Loucy (cell line): ENCODE results near the gene BRWD1.

Experiments used
- H2AFZ ChIP-seq: fragments of 200-600 bp; sonication (generic); 2 replicates; pipeline ENCODE4 v1.6.0; 2016; ENCODE audit warnings: antibody characterized with exemption, mild to moderate bottlenecking, low read length, moderate library complexity
- H3F3A ChIP-seq: fragments of 200-600 bp; 2 replicates; pipeline ENCODE4 v1.6.0; 2016; ENCODE audit warnings: antibody characterized with exemption, low read depth, mild to moderate bottlenecking
- H3K27me3 ChIP-seq: fragments of 200-600 bp; sonication (generic); 2 replicates; pipeline ENCODE4 v1.6.1; 2014; ENCODE audit warnings: low read length, mild to moderate bottlenecking; ENCODE audit not compliant: insufficient read depth, poor library complexity, severe bottlenecking
- H3K36me3 ChIP-seq: fragments of 200-600 bp; sonication (generic); 2 replicates; pipeline ENCODE4 v1.6.1; 2016; ENCODE audit warnings: low read length; ENCODE audit not compliant: insufficient read depth
- H3K4me1 ChIP-seq: fragments of 200-600 bp; sonication (generic); 2 replicates; pipeline ENCODE4 v1.5.1; 2014; ENCODE audit warnings: low read length, mild to moderate bottlenecking; ENCODE audit not compliant: insufficient read depth, poor library complexity, severe bottlenecking
- H3K4me2 ChIP-seq: fragments of 200-600 bp; sonication (generic); 2 replicates; pipeline ENCODE4 v1.6.0; 2014; ENCODE audit warnings: antibody characterized with exemption, low read length, low read depth, mild to moderate bottlenecking; ENCODE audit not compliant: poor library complexity, severe bottlenecking
- H3K4me3 ChIP-seq: fragments of 200-600 bp; sonication (generic); 2 replicates; pipeline ENCODE4 v1.5.1; 2014; ENCODE audit warnings: low read length, mild to moderate bottlenecking, mixed read lengths; ENCODE audit not compliant: poor library complexity, severe bottlenecking
- H3K79me2 ChIP-seq: fragments of 200-600 bp; sonication (generic); 2 replicates; pipeline ENCODE4 v1.6.1; 2014; ENCODE audit warnings: low read length; ENCODE audit not compliant: insufficient read depth
- H3K9ac ChIP-seq: fragments of 200-600 bp; sonication (generic); 2 replicates; pipeline ENCODE4 v1.6.0; 2014; ENCODE audit warnings: mild to moderate bottlenecking, low read depth, low read length, moderate library complexity; ENCODE audit not compliant: poor library complexity, severe bottlenecking
- H3K9me2 ChIP-seq: fragments of 200-600 bp; sonication (generic); replicated peaks from 2 replicates; pipeline ENCODE4 v1.6.1; 2016; ENCODE audit warnings: low read depth, low read length, mixed read lengths
- H3K9me3 ChIP-seq: fragments of 200-600 bp; sonication (generic); 2 replicates; pipeline ENCODE4 v1.6.1; 2014; ENCODE audit warnings: mild to moderate bottlenecking, antibody characterized with exemption, low read length, low read depth; ENCODE audit not compliant: insufficient read depth
- H4K20me1 ChIP-seq: fragments of 200-600 bp; sonication (generic); 2 replicates; pipeline ENCODE4 v1.6.0; 2014; ENCODE audit warnings: antibody characterized with exemption, low read length, mild to moderate bottlenecking; ENCODE audit not compliant: insufficient read depth, poor library complexity, severe bottlenecking
- CTCF ChIP-seq: fragments of 200-600 bp; sonication (generic); conservative IDR thresholded peaks from 2 replicates; pipeline ENCODE4 v1.5.1; 2014; ENCODE audit warnings: mild to moderate bottlenecking, antibody characterized with exemption, low read length
- EZH2phosphoT487 ChIP-seq: fragments of 200-600 bp; IDR thresholded peaks from 2 replicates; pipeline ENCODE4 v1.6.1; 2018; ENCODE audit warnings: antibody characterized with exemption, mild to moderate bottlenecking, moderate library complexity, borderline replicate concordance

BRWD1 gene

GRCh38 chr21:39317134-39318090 is 4.0 kb upstream of the BRWD1 start:
- H3K9me3 ChIP-seq = no peaks in the 10 kb centered on the region
- peaks cover 6% of the 10 kb centered on the region for H3K4me1 ChIP-seq
- H2AFZ ChIP-seq = no peak overlapping the region
- H4K20me1 ChIP-seq = no peaks in the 10 kb centered on the region
- no peaks in the 10 kb centered on the region for H3K27me3 ChIP-seq
- no peaks in the 10 kb centered on the region for H3K9me2 ChIP-seq
- H3K4me2 ChIP-seq = no peak overlapping the region
- TF ChIP-seq EZH2phosphoT487 (no peak), CTCF (no peak)
- H3K79me2 ChIP-seq = peaks cover 17% of the 10 kb centered on the region
- H3K36me3 ChIP-seq = no peaks in the 10 kb centered on the region
- no peak overlapping the region for H3K9ac ChIP-seq
- H3F3A ChIP-seq = no peaks in the 10 kb centered on the region
- no peak overlapping the region for H3K4me3 ChIP-seq

GRCh38 chr21:39316729-39317128 is 3.3 kb upstream of the BRWD1 start:
- Histone ChIP-seq H3K27me3 (no peaks in the 10 kb centered on the region), H3K9ac (no peak overlapping the region), H3K79me2 (peaks cover 22% of the 10 kb centered on the region), H3K9me3 (no peaks in the 10 kb centered on the region), H2AFZ (no peak overlapping the region), H3K4me2 (no peak overlapping the region), H3K9me2 (no peaks in the 10 kb centered on the region), H4K20me1 (peaks cover 5% of the 10 kb centered on the region), H3F3A (no peaks in the 10 kb centered on the region), H3K4me1 (peaks cover 10% of the 10 kb centered on the region), H3K4me3 (no peak overlapping the region), H3K36me3 (no peaks in the 10 kb centered on the region)
- TF ChIP-seq CTCF (no peak), EZH2phosphoT487 (no peak)

GRCh38 chr21:39315603-39316445 is 2.4 kb upstream of the BRWD1 start:
- no peak overlapping the region for H3K4me2 ChIP-seq
- peaks cover 14% of the 10 kb centered on the region for H4K20me1 ChIP-seq
- H3K36me3 ChIP-seq = no peaks in the 10 kb centered on the region
- H3K9ac ChIP-seq = no peak overlapping the region
- no peaks in the 10 kb centered on the region for H3K9me3 ChIP-seq
- H3K9me2 ChIP-seq = no peaks in the 10 kb centered on the region
- no peaks in the 10 kb centered on the region for H3F3A ChIP-seq
- peaks cover 31% of the 10 kb centered on the region for H3K79me2 ChIP-seq
- H2AFZ ChIP-seq = no peak overlapping the region
- H3K4me3 ChIP-seq = no peak overlapping the region
- H3K27me3 ChIP-seq = no peaks in the 10 kb centered on the region
- no peak for TF ChIP-seq CTCF
- TF ChIP-seq EZH2phosphoT487 = no peak
- peaks cover 16% of the 10 kb centered on the region for H3K4me1 ChIP-seq
